Naive B cell (primary cell): ENCODE measurements around the gene MRPL2. TPM values are rescaled to one million over a fixed set of nuclear protein-coding genes. Genes with fewer than 3 reads are reported as not detected.

Source experiments
- polyA plus RNA-seq, 6 donors: library from polyadenylated mRNA; unstranded; fragments of 300-500 nt; fragmentation: Illumina TruSeq; gene quantifications; one replicate each; pipeline ENCODE4 v1.2.3, GENCODE V29; 2021; ENCODE audit warnings: low read depth in 6 of 6

MRPL2 gene
- polyA plus RNA-seq, 6 donors from 2014 or later, result 27.2 to 61.1 (median 42.3) TPM

Other genes with a start within 250 kb of the MRPL2 start
- gene RPL7L1, start 179.8 kb downstream of the MRPL2 start, polyA plus RNA-seq, result 10 to 100 TPM; 26.8 to 81.7 (median 61.0) TPM
- gene PTCRA, start 143.4 kb downstream of the MRPL2 start, polyA plus RNA-seq, result 1 to 10 TPM in 1 of 6 donors, under 1 TPM in 3, not detected in 2; 0.41 to 1.9 (median 0.68) TPM
- gene CNPY3, start 130.0 kb downstream of the MRPL2 start, polyA plus RNA-seq, result 100 to 1,000 TPM; 153 to 199 (median 177) TPM
- gene GNMT, start 98.7 kb downstream of the MRPL2 start, polyA plus RNA-seq, result 1 to 10 TPM in 1 of 6 donors, under 1 TPM in 3, not detected in 2; 0.26 to 1.1 (median 0.28) TPM
- 10 to 100 TPM; 10.6 to 23.5 (median 15.7) TPM for gene PEX6, start 80.3 kb downstream of the MRPL2 start, polyA plus RNA-seq
- gene PPP2R5D, start 74.9 kb downstream of the MRPL2 start, polyA plus RNA-seq, result 10 to 100 TPM; 13.6 to 23.8 (median 14.5) TPM
- gene MEA1, start 45.5 kb downstream of the MRPL2 start, polyA plus RNA-seq, result 100 to 1,000 TPM in 4 of 6 donors, 10 to 100 TPM in 2; 91.3 to 172 (median 103) TPM
- 100 to 1,000 TPM in 1 of 6 donors, 10 to 100 TPM in 5; 88.7 to 121 (median 92.0) TPM for gene KLHDC3, start 45.2 kb downstream of the MRPL2 start, polyA plus RNA-seq
- gene RRP36, start 37.8 kb downstream of the MRPL2 start, polyA plus RNA-seq, result 10 to 100 TPM; 27.8 to 55.0 (median 39.8) TPM
- gene CUL7, start 5.6 kb downstream of the MRPL2 start, polyA plus RNA-seq, result 1 to 10 TPM; 3.1 to 6.4 (median 4.4) TPM
- 10 to 100 TPM in 4 of 6 donors, 1 to 10 TPM in 2; 1.3 to 11.2 (median 10.5) TPM for gene KLC4, start 197 bp upstream of the MRPL2 start, polyA plus RNA-seq
- gene PTK7, start 16.9 kb upstream of the MRPL2 start, polyA plus RNA-seq, result not detected
- gene SRF, start 111.8 kb upstream of the MRPL2 start, polyA plus RNA-seq, result 1 to 10 TPM; 2.5 to 5.3 (median 4.7) TPM
- gene CUL9, start 122.8 kb upstream of the MRPL2 start, polyA plus RNA-seq, result 10 to 100 TPM in 3 of 6 donors, 1 to 10 TPM in 3; 1.2 to 16.5 (median 9.5) TPM
- 100 to 1,000 TPM; 101 to 176 (median 133) TPM for gene DNPH1, start 170.0 kb upstream of the MRPL2 start, polyA plus RNA-seq
- gene TTBK1, start 184.0 kb upstream of the MRPL2 start, polyA plus RNA-seq, result not detected
- gene SLC22A7, start 238.8 kb upstream of the MRPL2 start, polyA plus RNA-seq, result under 1 TPM in 1 of 6 donors, not detected in 5; 0.54 TPM
- gene CRIP3, start 249.4 kb upstream of the MRPL2 start, polyA plus RNA-seq, result 1 to 10 TPM; 2.7 to 7.8 (median 5.3) TPM